GM21528 (cell line): ENCODE results near the gene HRC.
A peak's percentile ranks its signal among the peaks of the same experiment; 100 is the strongest.

Source experiments
- ATAC-seq: cut with Tn5 transposase; IDR thresholded peaks from one replicate; pipeline ENCODE4 v1.9.1; 2021; ENCODE audit warnings: mild to moderate bottlenecking, moderate library complexity; ENCODE audit not compliant: unreplicated experiment, low FRiP score

HRC gene

GRCh38 chr19:49117677-49118564 is 37.3 kb downstream of the HRC start:
- no peak for ATAC-seq

GRCh38 chr19:49116544-49116943 is 38.7 kb downstream of the HRC start:
- ATAC-seq: no peak

GRCh38 chr19:49114630-49115363 is 40.4 kb downstream of the HRC start:
- peak; percentile 7 for ATAC-seq

- ATAC-seq: peak; percentile 32
Observed at GRCh38 chr19:49113762-49114629, 41.2 kb downstream of the HRC start, which contains the start of gene LIN7B. Gene LIN7B (plus strand): TSS chr19:49114370. CDS start chr19:49114405, 35 bp downstream.

- no peak for ATAC-seq
Observed at GRCh38 chr19:49111218-49111998, 43.8 kb downstream of the HRC start.

- no peak for ATAC-seq
Observed at GRCh38 chr19:49110567-49110966, 44.6 kb downstream of the HRC start.

GRCh38 chr19:49109569-49110233 is 45.5 kb downstream of the HRC start:
- no peak for ATAC-seq

- ATAC-seq: no peak
Observed at GRCh38 chr19:49109051-49109450, 46.1 kb downstream of the HRC start.

GRCh38 chr19:49107625-49108459 is 47.4 kb downstream of the HRC start:
- ATAC-seq: no peak

- ATAC-seq: no peak
Observed at GRCh38 chr19:49106648-49107135, 48.5 kb downstream of the HRC start.

- no peak for ATAC-seq
Observed at GRCh38 chr19:49104229-49104864, 50.8 kb downstream of the HRC start.

- no peak for ATAC-seq
Observed at GRCh38 chr19:49103331-49104085, 51.7 kb downstream of the HRC start.

- ATAC-seq: no peak
Observed at GRCh38 chr19:49102303-49102702, 52.9 kb downstream of the HRC start.
